B cell (primary cell): ENCODE measurements around the gene BANP. TPM values are rescaled to one million over a fixed set of nuclear protein-coding genes. Genes with fewer than 3 reads are reported as not detected.
"Not testable (repeated sequence)": the region's sequence is repeated elsewhere in the genome, so short reads cannot be mapped to it uniquely, and the experiment has no call there.

ENCODE experiments used
- ATAC-seq: fragments of 200-7000 bp; cut with Tn5 transposase; one replicate; pipeline ENCODE4 v1.10.0; 2021; ENCODE audit warnings: low read depth, mild to moderate bottlenecking, moderate number of reproducible peaks, moderate library complexity
- CTCF ChIA-PET: fragments of 350-600 bp; sonication (Branson Sonifier 250); formaldehyde crosslinking; loops from one replicate; lab custom pipeline; 2021; ENCODE audit warnings: antibody characterized with exemption, inconsistent platforms; lab: Charles Lee
- POLR2A ChIA-PET: fragments of 350-600 bp; sonication (Branson Sonifier 250); formaldehyde crosslinking; loops from one replicate; lab custom pipeline; 2021; ENCODE audit warnings: antibody characterized with exemption; lab: Charles Lee
- DNase-seq: peaks from one replicate; pipeline ENCODE4 v3.0.0; 2013
- H2AFZ ChIP-seq: 2 replicates; pipeline ENCODE4 v1.6.1; 2012; ENCODE audit warnings: mild to moderate bottlenecking, low read depth, low read length; ENCODE audit not compliant: insufficient read depth, poor library complexity, severe bottlenecking
- H3K27ac ChIP-seq, 2 donors: 1 replicate in 1 of 2; 2 replicates in 1 of 2; pipeline ENCODE4 v1.5.1; 2012 to 2013; ENCODE audit warnings: low read length in 2 of 2, mild to moderate bottlenecking in 2 of 2, moderate library complexity in 1 of 2
- H3K27me3 ChIP-seq, 4 experiments: fragments of 200-600 bp in 1 of 4; sonication (generic) in 1 of 4; replicated peaks in 1 of 4; 1 replicate in 2 of 4; 2 replicates in 2 of 4; pipeline versions ENCODE4 v1.6.1 to v1.7.0; 2013 to 2016; ENCODE audit warnings: low read length in 3 of 4, mild to moderate bottlenecking in 2 of 4, mixed read lengths in 1 of 4, moderate library complexity in 1 of 4; ENCODE audit not compliant: insufficient read depth in 4 of 4, control insufficient read depth in 3 of 4; ENCODE audit errors: control extremely low read depth in 1 of 4
- H3K36me3 ChIP-seq, 2 experiments: replicated peaks in 1 of 2; 1 replicate in 1 of 2; 2 replicates in 1 of 2; pipeline versions ENCODE4 v1.6.1 to v1.7.1; 2013; ENCODE audit warnings: low read length in 1 of 2; ENCODE audit not compliant: insufficient read depth in 2 of 2, control insufficient read depth in 1 of 2; ENCODE audit errors: control extremely low read depth in 1 of 2, extremely low read depth in 1 of 2
- H3K4me1 ChIP-seq, 2 donors: fragments of 200-600 bp in 1 of 2; sonication (generic) in 1 of 2; 1 replicate in 1 of 2; 2 replicates in 1 of 2; pipeline versions ENCODE4 v1.5.1 to v1.6.1; 2013 to 2017; ENCODE audit warnings: low read length in 2 of 2; ENCODE audit not compliant: control insufficient read depth in 2 of 2, insufficient read depth in 2 of 2
- H3K4me2 ChIP-seq: replicated peaks from 2 replicates; pipeline ENCODE3; 2012; ENCODE audit warnings: mild to moderate bottlenecking, low read depth, low read length; ENCODE audit not compliant: poor library complexity, severe bottlenecking
- H3K4me3 ChIP-seq, 5 experiments: fragments of 200-600 bp in 1 of 5; sonication (generic) in 1 of 5; 1 replicate in 3 of 5; 2 replicates in 2 of 5; pipeline versions ENCODE4 v1.5.1 to v1.7.0; 2011 to 2016; ENCODE audit warnings: low read length in 4 of 5, mild to moderate bottlenecking in 4 of 5, low read depth in 2 of 5, control low read depth in 1 of 5, moderate library complexity in 1 of 5; ENCODE audit not compliant: insufficient read depth in 1 of 5; ENCODE audit errors: control extremely low read depth in 1 of 5, extremely low read depth in 1 of 5
- H3K79me2 ChIP-seq: fragments of 200-600 bp; sonication (generic); one replicate; pipeline ENCODE4 v1.6.0; 2016; ENCODE audit warnings: low read length; ENCODE audit not compliant: control insufficient read depth, insufficient read depth
- H3K9ac ChIP-seq: fragments of 200-600 bp; sonication (generic); 2 replicates; pipeline ENCODE4 v1.6.1; 2017; ENCODE audit warnings: mild to moderate bottlenecking, low read length, moderate library complexity
- H3K9me3 ChIP-seq, 3 donors: one replicate each; pipeline versions ENCODE4 v1.6.1 to v1.7.1; 2013; ENCODE audit warnings: low read length in 2 of 3; ENCODE audit not compliant: control insufficient read depth in 2 of 3, insufficient read depth in 1 of 3; ENCODE audit errors: control extremely low read depth in 1 of 3
- H4K20me1 ChIP-seq: 2 replicates; pipeline ENCODE4 v1.6.0; 2012; ENCODE audit warnings: mild to moderate bottlenecking, low read length; ENCODE audit not compliant: insufficient read depth, control insufficient read depth, poor library complexity, severe bottlenecking
- H3K27ac Mint-ChIP-seq: one replicate; pipeline ENCODE4 v1.8.0; 2021; ENCODE audit warnings: mixed read lengths
- H3K27me3 Mint-ChIP-seq: one replicate; pipeline ENCODE4 v1.8.0; 2021; ENCODE audit warnings: mixed read lengths
- H3K4me1 Mint-ChIP-seq: one replicate; pipeline ENCODE4 v1.8.0; 2021; ENCODE audit warnings: mixed read lengths
- H3K4me3 Mint-ChIP-seq: one replicate; pipeline ENCODE4 v1.8.0; 2021; ENCODE audit warnings: mixed read lengths
- H3K9me3 Mint-ChIP-seq: one replicate; pipeline ENCODE4 v1.8.0; 2022; ENCODE audit warnings: mixed read lengths; ENCODE audit not compliant: insufficient read depth
- EZH2 ChIP-seq: IDR thresholded peaks from 2 replicates; pipeline ENCODE4 v1.6.1; 2012; ENCODE audit warnings: borderline replicate concordance, low read depth, mild to moderate bottlenecking, moderate library complexity, low read length; ENCODE audit not compliant: insufficient read depth, poor library complexity, severe bottlenecking
- WGBS: methylation state at CpG from one replicate; pipeline ENCODE4 v1.1.5; 2013; ENCODE audit warnings: missing lambda C conversion rate; ENCODE audit not compliant: insufficient coverage; 5-methylcytosine and 5-hydroxymethylcytosine counted together
- intact Hi-C: fragments of 100-400 bp; cut with micrococcal nuclease; formaldehyde crosslinking; loops from one replicate; pipeline ENCODE4 v1.10.0; 2022
- polyA plus RNA-seq: library from polyadenylated mRNA; depleted of rRNA; stranded (reverse); fragments of >200 nt; gene quantifications from 2 replicates; pipeline ENCODE4 v1.2.3, GENCODE V29; 2012
- total RNA-seq, 2 donors: library from RNA; stranded (reverse); fragments of 120-200 nt in 1 of 2; gene quantifications; 1 replicate in 1 of 2; 2 replicates in 1 of 2; pipeline versions ENCODE4 v1.2.3 to v1.2.4, GENCODE V29; 2013 to 2022
- TF ChIP-seq, protein P1 (sequence below): fragments of 200-600 bp; IDR thresholded peaks from one replicate; pipeline ENCODE4 v1.8.0; 2022; ENCODE audit warnings: antibody characterized with exemption, mild to moderate bottlenecking

The BANP gene
- total and polyA plus RNA-seq, 2 donors (not counting 1 experiment from before 2014, with no cell fraction given): 44.4 to 181 TPM

DNA sequence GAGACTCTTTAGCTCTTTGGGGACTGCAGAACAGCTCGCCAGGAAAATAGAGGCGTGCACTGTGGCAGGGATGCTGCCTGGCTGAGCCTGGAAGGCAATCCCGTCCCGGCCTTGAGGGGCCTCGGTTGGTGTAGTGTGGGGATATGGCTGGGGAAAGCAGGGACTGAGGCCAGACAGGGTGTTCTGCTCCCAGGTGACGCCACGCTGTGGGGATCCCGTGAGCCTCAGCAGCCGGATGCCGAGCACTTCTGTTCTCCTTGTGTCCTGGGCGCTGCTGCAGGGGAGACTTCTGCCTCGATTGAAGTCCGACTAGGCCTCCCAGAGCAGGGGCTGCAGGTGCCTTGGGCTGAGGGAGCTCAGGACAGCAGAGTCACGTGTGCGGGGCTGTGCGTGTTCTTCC lies 72.6 kb downstream of the BANP start:
- 97% methylated on average over 13 of the region's 16 CpGs for WGBS
- peaks cover 2 to 60% of the 10 kb centered on the region in 2 experiments for H3K36me3 ChIP-seq
- H2AFZ ChIP-seq: no peak overlapping the region
- no peak overlapping the region for H3K4me2 ChIP-seq
- Mint-ChIP-seq H3K27ac (no peak overlapping the region), H3K4me3 (no peak overlapping the region), H3K9me3 (no peaks in the 10 kb centered on the region), H3K27me3 (no peaks in the 10 kb centered on the region), H3K4me1 (peaks cover 9% of the 10 kb centered on the region)
- no peaks in the 10 kb centered on the region for H3K27me3 ChIP-seq
- H3K27ac ChIP-seq: no peak overlapping the region
- POLR2A ChIA-PET: no interaction called here
- CTCF ChIA-PET: no interaction called here
- ATAC-seq (no peak), DNase-seq (no peak)
- peaks cover 42% of the 10 kb centered on the region for H4K20me1 ChIP-seq
- H3K9ac ChIP-seq: no peak overlapping the region
- H3K4me3 ChIP-seq: no peak overlapping the region
- H3K4me1 ChIP-seq: no peaks in the 10 kb centered on the region
- TF ChIP-seq, protein P1, sequence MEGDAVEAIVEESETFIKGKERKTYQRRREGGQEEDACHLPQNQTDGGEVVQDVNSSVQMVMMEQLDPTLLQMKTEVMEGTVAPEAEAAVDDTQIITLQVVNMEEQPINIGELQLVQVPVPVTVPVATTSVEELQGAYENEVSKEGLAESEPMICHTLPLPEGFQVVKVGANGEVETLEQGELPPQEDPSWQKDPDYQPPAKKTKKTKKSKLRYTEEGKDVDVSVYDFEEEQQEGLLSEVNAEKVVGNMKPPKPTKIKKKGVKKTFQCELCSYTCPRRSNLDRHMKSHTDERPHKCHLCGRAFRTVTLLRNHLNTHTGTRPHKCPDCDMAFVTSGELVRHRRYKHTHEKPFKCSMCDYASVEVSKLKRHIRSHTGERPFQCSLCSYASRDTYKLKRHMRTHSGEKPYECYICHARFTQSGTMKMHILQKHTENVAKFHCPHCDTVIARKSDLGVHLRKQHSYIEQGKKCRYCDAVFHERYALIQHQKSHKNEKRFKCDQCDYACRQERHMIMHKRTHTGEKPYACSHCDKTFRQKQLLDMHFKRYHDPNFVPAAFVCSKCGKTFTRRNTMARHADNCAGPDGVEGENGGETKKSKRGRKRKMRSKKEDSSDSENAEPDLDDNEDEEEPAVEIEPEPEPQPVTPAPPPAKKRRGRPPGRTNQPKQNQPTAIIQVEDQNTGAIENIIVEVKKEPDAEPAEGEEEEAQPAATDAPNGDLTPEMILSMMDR: no peak
- no peak for TF ChIP-seq EZH2
- H3K9me3 ChIP-seq: no peaks in the 10 kb centered on the region
- H3K79me2 ChIP-seq: peaks cover 42% of the 10 kb centered on the region
- intact Hi-C loops: no loop called here

DNA sequence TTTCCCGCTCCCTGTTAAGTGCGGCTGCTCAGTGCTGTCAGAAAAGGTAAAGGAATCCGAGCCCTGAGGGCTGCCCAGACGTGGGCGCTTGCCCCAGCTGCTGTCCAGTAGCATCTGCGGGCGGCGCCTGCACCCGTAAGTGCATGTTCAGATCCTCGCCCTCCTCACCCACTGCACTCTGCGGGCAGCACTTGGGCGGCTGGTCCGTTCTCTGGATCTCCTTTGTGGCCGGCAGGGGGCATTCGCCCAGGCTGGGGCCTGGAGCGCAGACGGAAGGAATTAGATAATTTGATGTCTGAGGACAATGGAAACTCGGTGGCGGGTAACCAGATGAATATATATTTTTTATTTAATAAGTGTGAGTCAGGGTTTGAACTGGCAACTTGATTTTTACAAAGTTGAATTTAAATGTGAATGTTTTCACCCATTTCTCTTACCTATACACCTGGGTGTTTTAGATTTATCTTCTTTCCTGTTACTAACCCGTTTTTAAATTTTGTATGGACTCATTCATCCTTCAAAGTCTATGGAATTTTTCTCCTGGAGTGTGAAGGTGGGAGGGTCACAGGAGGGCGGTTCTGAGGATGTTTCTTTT lies 73.4 kb downstream of the BANP start:
- H3K9ac ChIP-seq, H3K4me2 ChIP-seq, POLR2A ChIA-PET, H3K4me1 Mint-ChIP-seq, H3K9me3 ChIP-seq, H3K27me3 ChIP-seq, H3K4me3 ChIP-seq, H2AFZ ChIP-seq, H3K4me1 ChIP-seq, CTCF ChIA-PET, H3K9me3 Mint-ChIP-seq, H3K27ac ChIP-seq, H3K4me3 Mint-ChIP-seq, H3K27me3 Mint-ChIP-seq: not testable (repeated sequence)
- peak; percentile 42 for DNase-seq
- H4K20me1 ChIP-seq: peaks cover 42% of the 10 kb centered on the region
- WGBS: 97% methylated on average over 11 of the region's 21 CpGs
- intact Hi-C loops: loop anchor here (5.0 kb wide), 1 partner anchor 408 kb away; no protein-coding TSS in a partner anchor
- TF ChIP-seq, protein P1: peak; percentile 20
- peaks cover 42% of the 10 kb centered on the region for H3K79me2 ChIP-seq
- peak; percentile 28 for ATAC-seq
- H3K27ac Mint-ChIP-seq: peak overlapping the region; percentile 50
- H3K36me3 ChIP-seq: peaks cover 2 to 58% of the 10 kb centered on the region in 2 experiments

DNA sequence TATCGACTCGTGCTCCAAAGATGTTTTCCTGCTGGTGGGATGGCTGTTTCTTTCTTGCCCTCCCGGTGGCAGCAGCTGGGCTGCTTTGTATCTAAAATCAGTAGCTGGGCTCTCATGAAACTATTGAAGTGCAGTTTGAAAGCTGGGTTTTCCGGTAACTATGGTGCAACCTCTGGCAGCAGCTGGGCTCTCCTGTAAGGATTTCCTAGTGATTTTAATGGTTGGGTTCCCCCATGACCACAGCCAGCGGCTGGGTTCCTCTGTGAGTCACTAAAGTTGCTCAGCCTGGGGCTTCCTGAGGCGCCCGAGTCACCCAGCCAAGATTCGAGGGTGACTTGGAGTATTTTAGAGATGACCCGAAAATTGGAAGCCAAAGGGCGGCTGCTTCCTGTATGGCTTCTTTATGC lies 73.9 kb downstream of the BANP start:
- H3K27ac Mint-ChIP-seq: peak overlapping the region; percentile 50

More for the DNA sequence above, 73.9 kb downstream of the BANP start:
- Histone ChIP-seq H3K79me2 (peaks cover 38% of the 10 kb centered on the region), H4K20me1 (peaks cover 40% of the 10 kb centered on the region), H3K36me3 (peaks cover 2 to 53% of the 10 kb centered on the region in 2 experiments)
- H3K4me1 ChIP-seq, H2AFZ ChIP-seq, H3K4me1 Mint-ChIP-seq, H3K9ac ChIP-seq, H3K4me3 Mint-ChIP-seq, H3K9me3 ChIP-seq, H3K27ac ChIP-seq, H3K27me3 ChIP-seq, DNase-seq, CTCF ChIA-PET, POLR2A ChIA-PET, H3K27me3 Mint-ChIP-seq, H3K4me3 ChIP-seq, ATAC-seq, H3K4me2 ChIP-seq, H3K9me3 Mint-ChIP-seq: not testable (repeated sequence)
- WGBS: 51% methylated on average over 5 of the region's 10 CpGs
- intact Hi-C loops: loop anchor here (5.0 kb wide), 1 partner anchor 407 kb away; no protein-coding TSS in a partner anchor
